GM18511 (cell line): Measurements from ENCODE around the gene MIGA1.
"Not testable (repeated sequence)": the region's sequence is repeated elsewhere in the genome, so short reads cannot be mapped to it uniquely, and the experiment has no call there.

Experiments
- ATAC-seq: cut with Tn5 transposase; IDR thresholded peaks from one replicate; pipeline ENCODE4 v1.9.1; 2021; ENCODE audit warnings: mild to moderate bottlenecking, moderate library complexity; ENCODE audit not compliant: unreplicated experiment

Gene MIGA1

GRCh38 chr1:77797991-77798390, 18.5 kb downstream of the MIGA1 start:
- ATAC-seq: no peak

- ATAC-seq: no peak
Measured at GRCh38 chr1:77802026-77802425, 22.6 kb downstream of the MIGA1 start.

GRCh38 chr1:77803371-77803770, 23.9 kb downstream of the MIGA1 start:
- ATAC-seq: no peak

GRCh38 chr1:77809787-77810462, 30.5 kb downstream of the MIGA1 start:
- ATAC-seq: not testable (repeated sequence)

DNA sequence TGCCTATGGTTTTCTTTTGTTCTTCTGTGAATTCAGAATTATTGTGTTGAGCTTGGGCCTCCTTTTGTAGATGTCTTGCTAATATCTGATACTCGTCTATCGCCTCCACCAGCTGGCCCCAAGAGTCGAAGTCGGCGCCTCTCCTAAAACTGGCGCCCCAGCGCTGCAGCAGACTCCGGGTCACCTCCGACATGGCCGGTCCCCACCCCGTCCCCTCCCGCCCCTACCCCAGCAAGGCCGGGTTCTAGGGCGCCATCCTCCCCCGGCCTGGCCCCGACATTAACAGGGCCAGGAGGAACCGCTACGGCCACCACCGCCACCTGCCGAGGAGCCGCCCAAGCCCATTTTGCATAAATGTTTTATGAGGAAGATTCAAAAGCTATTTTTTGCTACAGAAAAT, 32.1 kb downstream of the MIGA1 start:
- not testable (repeated sequence) for ATAC-seq

GRCh38 chr1:77817368-77818209, 38.1 kb downstream of the MIGA1 start:
- no peak for ATAC-seq

- ATAC-seq: no peak
Measured at GRCh38 chr1:77820121-77820520, 40.7 kb downstream of the MIGA1 start.

GRCh38 chr1:77824079-77824478, 44.6 kb downstream of the MIGA1 start:
- no peak for ATAC-seq

DNA sequence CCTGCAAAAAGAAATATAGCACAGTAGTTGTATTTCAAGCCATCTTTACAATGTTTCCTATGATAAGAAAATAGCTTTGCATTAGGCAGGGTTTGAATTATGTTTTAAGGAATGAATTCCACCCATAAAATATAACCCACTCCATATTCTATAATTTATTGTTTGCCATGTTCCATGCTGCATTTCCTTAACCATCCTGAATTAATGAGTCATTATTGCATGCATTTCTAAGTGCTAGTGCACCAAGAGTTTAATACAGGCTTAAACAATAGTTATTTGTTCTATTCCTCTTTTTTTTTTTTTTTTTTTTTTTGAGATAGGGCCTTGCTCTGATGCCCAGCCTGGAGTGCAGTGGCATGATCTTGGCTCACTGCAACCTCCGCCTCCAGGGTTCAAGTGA, 45.2 kb downstream of the MIGA1 start:
- no peak for ATAC-seq

DNA sequence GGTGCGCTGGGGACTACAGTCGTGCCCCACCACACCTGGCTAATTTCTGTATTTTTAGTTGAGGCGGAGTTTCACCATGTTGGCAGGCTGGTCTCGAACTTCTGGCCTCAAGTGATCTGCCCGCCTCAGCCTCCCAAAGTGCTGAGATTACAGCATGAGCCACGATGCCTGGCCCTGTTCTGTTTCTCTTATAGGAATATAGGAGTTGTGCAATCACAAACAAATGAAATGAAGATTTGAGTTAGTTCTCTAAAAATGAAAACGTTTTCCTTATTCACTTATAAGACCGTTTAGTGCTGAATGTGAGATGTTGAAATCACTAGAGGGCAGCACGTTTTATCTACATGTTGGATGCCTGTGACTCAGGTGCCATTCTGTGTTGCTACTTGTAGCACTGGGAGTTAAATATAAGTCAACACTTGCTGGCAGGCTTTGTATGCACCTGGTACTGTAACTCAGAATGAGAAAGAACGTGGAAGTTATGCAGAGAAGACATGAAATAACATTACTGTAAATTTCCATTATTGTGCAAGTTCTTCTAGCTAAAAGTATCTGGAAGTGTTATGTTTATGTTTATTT, 45.8 kb downstream of the MIGA1 start:
- peak; percentile 86 for ATAC-seq

DNA sequence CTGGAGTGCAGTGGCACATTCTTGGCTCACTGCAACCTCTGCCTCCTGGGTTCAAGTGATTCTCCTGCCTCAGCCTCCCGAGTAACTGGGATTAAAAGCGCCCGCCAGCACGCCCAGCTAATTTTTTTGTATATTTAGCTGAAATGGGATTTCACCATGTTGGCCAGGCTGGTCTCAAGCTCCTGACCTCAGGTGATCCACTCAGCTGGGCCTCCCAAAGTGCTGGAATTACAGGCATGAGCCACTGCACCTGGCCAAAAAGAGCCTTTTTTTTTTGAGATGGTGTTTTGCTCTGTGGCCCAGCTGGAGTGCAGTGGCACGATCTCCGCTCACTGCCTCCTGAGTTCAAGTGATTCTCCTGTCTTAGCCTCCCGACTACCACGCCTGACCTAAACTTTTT, 47.4 kb downstream of the MIGA1 start:
- ATAC-seq: not testable (repeated sequence)

DNA sequence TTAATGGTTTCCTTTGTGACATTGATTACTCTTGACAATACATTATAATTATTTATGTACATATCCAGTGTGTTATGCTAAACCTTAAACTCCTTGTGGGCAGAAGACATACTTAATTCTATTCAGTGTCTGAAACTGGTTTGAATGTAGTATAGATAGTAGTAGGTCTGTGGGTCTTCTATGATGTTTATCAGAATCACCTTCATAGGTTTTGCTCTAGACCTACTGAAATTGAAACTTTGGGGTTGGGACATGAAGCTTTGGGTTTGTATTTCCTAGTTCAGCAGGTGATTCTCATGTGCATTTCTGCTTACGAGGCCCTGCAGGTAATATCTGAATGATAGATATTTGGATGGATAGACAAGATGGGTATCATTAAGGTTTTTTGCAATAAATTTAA, 48.6 kb downstream of the MIGA1 start:
- no peak for ATAC-seq

- ATAC-seq: no peak
Measured at GRCh38 chr1:77829851-77830250, 50.4 kb downstream of the MIGA1 start.

GRCh38 chr1:77830946-77831345, 51.5 kb downstream of the MIGA1 start:
- no peak for ATAC-seq

GRCh38 chr1:77831566-77831965, 52.1 kb downstream of the MIGA1 start:
- no peak for ATAC-seq

DNA sequence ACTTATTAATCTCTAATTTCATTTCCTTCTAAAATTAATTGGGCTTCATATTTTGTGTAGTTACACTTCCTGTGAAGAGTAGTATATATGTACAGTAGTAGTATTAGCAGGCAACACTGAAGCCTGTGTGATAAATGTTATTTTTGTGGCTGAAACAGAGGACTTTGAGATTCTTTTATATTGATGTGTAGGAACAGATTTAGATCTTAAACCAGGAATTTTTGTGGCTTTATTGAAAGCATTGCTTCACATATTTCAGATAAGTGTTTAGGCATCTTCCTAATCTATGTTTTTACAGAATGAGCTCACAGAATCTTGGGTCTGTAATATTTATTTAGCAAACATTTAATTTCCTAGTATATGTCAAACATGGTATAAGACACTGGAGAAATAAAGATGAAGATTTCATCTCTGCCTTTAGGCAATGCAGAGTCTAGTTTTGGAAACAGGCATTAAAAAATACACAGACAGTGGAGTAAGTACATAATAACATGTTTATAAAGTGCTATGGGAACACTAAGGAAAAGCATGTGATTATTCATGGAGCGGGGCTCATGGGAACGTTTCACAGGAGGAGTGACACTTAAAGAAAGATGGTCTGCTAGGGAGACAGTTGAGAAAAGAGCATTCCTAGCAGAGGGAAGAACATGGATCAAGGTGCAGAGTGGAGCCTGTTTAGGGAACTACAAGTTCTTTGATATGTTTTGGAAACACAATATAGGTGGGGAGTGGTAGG, 52.7 kb downstream of the MIGA1 start:
- no peak for ATAC-seq

DNA sequence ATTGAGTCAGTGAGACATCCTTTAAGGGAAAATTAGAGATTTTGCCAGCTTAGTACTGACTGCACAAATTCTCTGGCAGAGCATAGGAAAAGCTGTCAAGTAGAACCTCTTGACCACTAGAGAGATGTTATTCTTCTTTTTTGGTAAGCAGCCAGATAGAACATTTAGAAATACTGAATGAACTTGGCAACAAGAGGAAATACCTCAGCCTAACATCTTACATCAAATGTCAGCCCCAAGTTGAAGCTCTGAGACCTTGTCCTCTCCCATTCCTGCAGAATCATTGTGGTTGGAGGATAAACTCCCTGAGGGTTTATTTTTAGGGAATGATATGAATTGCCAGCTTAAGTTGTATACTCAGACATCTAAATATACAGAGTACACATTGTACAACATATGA, 53.5 kb downstream of the MIGA1 start:
- ATAC-seq: no peak

- ATAC-seq: no peak
Measured at GRCh38 chr1:77833521-77834100, 54.2 kb downstream of the MIGA1 start.

DNA sequence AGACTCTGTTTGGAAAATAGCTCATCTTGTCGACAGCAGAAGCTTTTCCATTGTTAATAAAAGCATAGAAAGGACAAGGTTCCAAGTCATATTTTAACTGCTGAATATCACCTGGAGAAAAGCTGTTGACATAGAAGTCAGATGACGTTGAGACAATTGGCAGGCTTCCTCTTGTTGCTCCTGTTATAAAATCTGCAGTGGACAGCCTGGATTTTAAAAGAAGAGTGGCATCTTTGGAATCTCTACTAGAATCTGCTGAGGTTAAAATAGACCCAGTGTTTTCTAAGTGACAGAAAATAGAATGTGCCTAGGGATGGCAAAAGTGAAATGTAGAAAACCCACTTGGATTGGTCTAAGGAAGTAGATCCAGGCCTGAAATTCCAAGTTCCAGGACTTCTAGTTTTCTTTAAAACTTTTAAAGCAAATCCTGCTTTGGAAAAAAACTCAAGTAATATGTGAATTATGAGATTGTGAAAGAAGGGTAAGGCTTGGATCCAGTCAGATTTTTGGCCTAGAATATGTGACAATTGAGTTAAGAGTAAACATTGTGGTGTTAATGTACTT, 55.4 kb downstream of the MIGA1 start:
- ATAC-seq: no peak

GRCh38 chr1:77841574-77841973, 62.1 kb downstream of the MIGA1 start:
- ATAC-seq: no peak

DNA sequence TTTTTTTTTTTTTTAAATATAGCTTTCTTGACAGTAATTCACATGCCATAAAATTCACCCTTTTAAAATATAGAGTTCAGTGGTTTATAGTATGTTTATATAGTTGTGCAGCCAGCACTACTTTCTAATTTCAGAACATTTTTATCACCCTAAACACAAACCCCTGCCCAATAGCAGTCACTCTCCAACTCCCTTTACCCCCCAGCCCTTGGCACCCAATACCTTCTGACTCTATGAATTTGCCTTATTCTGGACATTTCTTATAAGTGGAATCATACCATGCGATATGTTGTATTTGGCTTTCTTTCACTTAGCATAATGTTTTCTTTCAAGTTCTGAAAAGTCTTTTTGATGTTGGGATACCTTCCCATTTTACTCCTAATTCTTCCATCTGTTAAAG, 66.5 kb downstream of the MIGA1 start:
- ATAC-seq: no peak
